HCT116 (cell line): Measurements from ENCODE around the gene APBA1.

Experiments
- CTCF ChIP-seq, 3 experiments: fragments of 200-600 bp in 1 of 3; sonication (generic) in 1 of 3; IDR thresholded peaks in 2 of 3; conservative IDR thresholded peaks in 1 of 3; 2 replicates each; pipeline ENCODE4 v1.5.1; 2012 to 2017; ENCODE audit warnings: low read depth in 2 of 3, low read length in 2 of 3, antibody characterized with exemption in 1 of 3, borderline replicate concordance in 1 of 3, control low read depth in 1 of 3, mild to moderate bottlenecking in 1 of 3, mixed read lengths in 1 of 3, mixed run types in 1 of 3, moderate library complexity in 1 of 3; ENCODE audit not compliant: insufficient read depth in 1 of 3
- EZH2 ChIP-seq: fragments of 200-600 bp; sonication (generic); IDR thresholded peaks from 2 replicates; pipeline ENCODE4 v1.6.1; 2017; ENCODE audit warnings: antibody characterized with exemption, mixed run types
- EZH2phosphoT487 ChIP-seq: fragments of 200-600 bp; IDR thresholded peaks from 2 replicates; pipeline ENCODE4 v1.6.1; 2018; ENCODE audit warnings: antibody characterized with exemption, borderline replicate concordance
- POLR2AphosphoS5 ChIP-seq: IDR thresholded peaks from 2 replicates; pipeline ENCODE4 v1.6.1; 2011; ENCODE audit warnings: mild to moderate bottlenecking, low read depth, low read length, moderate library complexity
- RAD21 ChIP-seq: IDR thresholded peaks from 2 replicates; pipeline ENCODE4 v1.6.1; 2012; ENCODE audit warnings: low read depth, mild to moderate bottlenecking
- REST ChIP-seq: IDR thresholded peaks from 2 replicates; pipeline ENCODE4 v1.6.1; 2012; ENCODE audit warnings: low read depth

- no peak for TF ChIP-seq POLR2AphosphoS5
- TF ChIP-seq CTCF (IDR thresholded peaks at IDR 0.05 in 2 of 3, conservative IDR thresholded peaks at IDR 0.05 in 1 of 3; ENCODE audit: borderline replicate concordance in 1 of 3, insufficient read depth in 1 of 3, low read depth in 2 of 3, low read length in 2 of 3): no peak
- no peak for TF ChIP-seq RAD21
- TF ChIP-seq REST: no peak
- no peak for TF ChIP-seq EZH2phosphoT487
- TF ChIP-seq EZH2: no peak
Observed at GRCh38 chr9:69697475-69697874, 25.3 kb upstream of the APBA1 start.
